Upper lobe of left lung (tissue), 6 donors: ENCODE measurements around the gene GOLGA8K. TPM values are rescaled to one million over a fixed set of nuclear protein-coding genes. Genes with fewer than 3 reads are reported as not detected.
"Not testable (repeated sequence)": the region's sequence is repeated elsewhere in the genome, so short reads cannot be mapped to it uniquely, and the experiment has no call there.

Experiments
- ATAC-seq, 2 donors: fragments of 200-7000 bp; cut with Tn5 transposase; one replicate each; pipeline ENCODE4 v1.9.1; 2022; ENCODE audit warnings: mild to moderate bottlenecking in 2 of 2, moderate library complexity in 2 of 2; ENCODE audit not compliant: low FRiP score in 2 of 2
- DNase-seq, 2 donors: peaks; one replicate each; pipeline ENCODE4 v3.0.0-alpha.2; 2019 to 2020
- H3K27ac ChIP-seq, 4 donors: fragments of 200-600 bp; sonication (generic); one replicate each; pipeline ENCODE4 v1.5.1; 2016 to 2019
- H3K27me3 ChIP-seq, 4 donors: fragments of 200-600 bp; sonication (generic); one replicate each; pipeline ENCODE4 v1.5.1; 2017 to 2019
- H3K36me3 ChIP-seq, 4 donors: fragments of 200-600 bp; sonication (generic); one replicate each; pipeline ENCODE4 v1.5.1; 2016 to 2019
- H3K4me1 ChIP-seq, 4 donors: fragments of 200-600 bp; sonication (generic); one replicate each; pipeline ENCODE4 v1.5.1; 2018 to 2019
- H3K4me3 ChIP-seq, 4 donors: fragments of 200-600 bp; sonication (generic); one replicate each; pipeline ENCODE4 v1.5.1; 2017 to 2019; ENCODE audit warnings: mild to moderate bottlenecking in 2 of 4, moderate library complexity in 1 of 4
- H3K9me3 ChIP-seq, 4 donors: fragments of 200-600 bp; sonication (generic); one replicate each; pipeline ENCODE4 v1.5.1; 2018 to 2019
- WGBS, 2 donors: methylation state at CpG; one replicate each; pipeline ENCODE4 v1.1.5; 2017 to 2018; 5-methylcytosine and 5-hydroxymethylcytosine counted together
- small RNA-seq, 4 donors: library from RNA; depleted of rRNA; stranded (forward); fragments of <200 nt; gene quantifications; one replicate each; pipeline ENCODE3, GENCODE V24; 2016
- total RNA-seq, 6 donors: library from RNA; depleted of rRNA in 4 of 6; stranded (reverse); fragments of >200 nt in 4 of 6; gene quantifications; one replicate each; pipeline versions ENCODE4 v1.1.0 to v1.2.1, GENCODE V29; 2016 to 2021
- donor health status: DM: no; HTN: no; CAD: no; lungs with moderate emphysema.
- donor health status: DM: no; HTN: yes; CAD: no; lungs with severe emphysema.

The GOLGA8K gene
- total RNA-seq, 6 donors from 2014 or later, result 0.89 to 8.4 (median 1.9) TPM; not detected in 2

GRCh38 chr15:32345978-32346547 lies 57.0 kb downstream of the GOLGA8K start:
- not testable (repeated sequence) for H3K27me3 ChIP-seq, H3K27ac ChIP-seq, H3K36me3 ChIP-seq, H3K9me3 ChIP-seq, H3K4me1 ChIP-seq, H3K4me3 ChIP-seq, ATAC-seq
- peak in 1 of 2 donors; percentile 33 for DNase-seq
- no CpG with 5 or more reads among the region's 46 CpGs for WGBS, 2 donors

DNA sequence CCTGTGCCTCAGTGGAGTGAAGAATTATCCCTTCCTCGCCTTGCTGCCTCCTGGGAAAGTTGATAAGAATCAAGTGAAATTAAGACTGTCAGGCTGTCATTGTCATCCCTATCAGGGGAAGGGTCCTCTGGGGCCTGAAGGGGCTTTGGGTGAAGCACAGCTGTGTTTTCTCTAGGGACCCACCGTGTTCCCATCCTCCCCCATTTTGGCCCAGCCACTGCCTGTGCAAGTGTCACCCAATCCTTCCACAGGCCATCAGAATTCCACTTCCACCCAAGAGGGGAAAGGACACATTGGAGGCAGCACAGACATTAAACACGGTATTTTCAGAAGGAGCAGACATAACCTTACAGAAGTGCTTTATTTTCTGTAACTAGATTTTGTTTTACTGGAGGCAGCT lies 59.2 kb downstream of the GOLGA8K start:
- H3K4me3 ChIP-seq, H3K36me3 ChIP-seq, H3K27me3 ChIP-seq, H3K9me3 ChIP-seq, H3K4me1 ChIP-seq, ATAC-seq, H3K27ac ChIP-seq, DNase-seq: not testable (repeated sequence)
- 86% methylated on average over 1 of the region's 3 CpGs; no CpG with 5 or more reads in 1 of the 2 donors for WGBS, 2 donors

Small RNAs within 50 kb of the gene (small RNA-seq; reads per million reads assigned to genes)
- gene RF00096 (0 reads per million in 4 donors), gene RN7SL185P (0 reads per million in 4 donors), gene RN7SL539P (0 reads per million in 4 donors)

Other genes starting within 250 kb of the GOLGA8K start
- gene GOLGA8O, start 52.3 kb upstream of the GOLGA8K start, total RNA-seq, result 1 to 10 TPM in 2 of 6 donors, under 1 TPM in 1, not detected in 3; 0.81 to 2.7 (median 1.0) TPM
- 10 to 100 TPM in 4 of 6 donors, 1 to 10 TPM in 2; 5.9 to 58.7 (median 14.6) TPM for gene GOLGA8N, start 190.2 kb upstream of the GOLGA8K start, total RNA-seq
- 1 to 10 TPM; 2.1 to 4.8 (median 3.9) TPM for gene ARHGAP11A, start 212.2 kb upstream of the GOLGA8K start, total RNA-seq
- gene SCG5, start 238.4 kb upstream of the GOLGA8K start, total RNA-seq, result 1 to 10 TPM in 1 of 6 donors, under 1 TPM in 2, not detected in 3; 0.61 to 1.7 (median 0.97) TPM